Chondrocyte (in vitro differentiated cells): ENCODE data around the gene IRF7. TPM values are rescaled to one million over a fixed set of nuclear protein-coding genes. Genes with fewer than 3 reads are reported as not detected.

Source experiments
- DNase-seq: peaks from one replicate; pipeline ENCODE4 v3.0.0; 2021; ENCODE audit warnings: mixed read lengths, low spot score
- H3K27ac Mint-ChIP-seq: one replicate; pipeline ENCODE4 v1.8.0; 2021; ENCODE audit warnings: mild to moderate bottlenecking, moderate library complexity, mixed read lengths; ENCODE audit not compliant: unreplicated experiment
- H3K27me3 Mint-ChIP-seq: 2 replicates; pipeline ENCODE4 v1.8.0; 2021; ENCODE audit warnings: low read depth, mixed read lengths
- H3K36me3 Mint-ChIP-seq: 2 replicates; pipeline ENCODE4 v1.8.0; 2021; ENCODE audit warnings: low read depth, mixed read lengths
- H3K4me1 Mint-ChIP-seq: 2 replicates; pipeline ENCODE4 v1.8.0; 2021; ENCODE audit warnings: low read depth, mild to moderate bottlenecking, mixed read lengths
- H3K4me3 Mint-ChIP-seq: one replicate; pipeline ENCODE4 v1.8.0; 2021; ENCODE audit warnings: mild to moderate bottlenecking, moderate library complexity, mixed read lengths; ENCODE audit not compliant: unreplicated experiment
- H3K9me3 Mint-ChIP-seq: 2 replicates; pipeline ENCODE4 v1.8.0; 2021; ENCODE audit warnings: low read depth, mixed read lengths
- microRNA-seq: library from miRNA; unstranded; fragments of <30 nt; microRNA quantifications from one replicate; pipeline ENCODE4 v1.2.0, GENCODE V29; 2020; ENCODE audit warnings: borderline number of aligned reads
- total RNA-seq: library from RNA; stranded (reverse); gene quantifications from 3 replicates; pipeline ENCODE4 v1.2.1, GENCODE V29; 2021
- TF ChIP-seq, protein P1 (sequence below): fragments of 200-600 bp; sonication (generic); IDR thresholded peaks from 2 replicates; pipeline ENCODE4 v1.5.0; 2021; ENCODE audit warnings: antibody characterized with exemption, mild to moderate bottlenecking, moderate library complexity

The IRF7 gene
- total RNA-seq, 1 donor from 2014 or later = 11.4 TPM

DNA sequence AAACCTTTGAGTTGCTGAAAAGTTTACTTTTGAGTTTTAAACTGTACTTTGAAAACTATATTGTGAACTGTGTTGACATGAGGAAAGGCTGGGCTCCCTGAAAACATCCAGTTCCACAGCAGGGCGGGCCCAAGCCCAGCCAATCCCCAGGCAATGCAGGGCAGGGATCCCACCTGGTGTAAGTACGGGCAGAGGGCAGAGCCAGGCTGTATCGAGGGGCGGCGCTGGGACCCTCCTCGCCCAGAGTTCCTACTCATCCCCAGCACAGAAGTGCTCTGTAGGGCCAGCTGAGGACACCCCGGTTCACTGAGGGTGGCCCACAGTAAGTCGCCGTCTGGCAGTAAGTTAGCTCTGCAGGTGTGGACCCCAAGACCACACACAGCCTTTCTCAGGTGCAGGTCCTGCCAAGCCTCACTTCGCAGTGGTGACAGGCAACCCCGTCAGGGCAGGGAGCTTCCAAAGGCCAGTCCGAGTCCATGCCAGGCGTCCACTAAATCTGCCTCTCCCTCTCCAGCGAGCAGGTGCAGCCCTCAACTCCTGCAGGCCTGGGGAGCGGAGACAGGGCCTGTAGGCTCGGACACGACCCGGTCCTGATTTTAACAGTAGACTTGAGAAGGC is 48.6 kb downstream of the IRF7 start:
- Mint-ChIP-seq H3K36me3 (no peaks in the 10 kb centered on the region), H3K4me1 (peaks cover 15% of the 10 kb centered on the region), H3K4me3 (peak overlapping the region; percentile 87), H3K9me3 (no peaks in the 10 kb centered on the region), H3K27ac (no peak overlapping the region), H3K27me3 (no peaks in the 10 kb centered on the region)
- TF ChIP-seq, protein P1, sequence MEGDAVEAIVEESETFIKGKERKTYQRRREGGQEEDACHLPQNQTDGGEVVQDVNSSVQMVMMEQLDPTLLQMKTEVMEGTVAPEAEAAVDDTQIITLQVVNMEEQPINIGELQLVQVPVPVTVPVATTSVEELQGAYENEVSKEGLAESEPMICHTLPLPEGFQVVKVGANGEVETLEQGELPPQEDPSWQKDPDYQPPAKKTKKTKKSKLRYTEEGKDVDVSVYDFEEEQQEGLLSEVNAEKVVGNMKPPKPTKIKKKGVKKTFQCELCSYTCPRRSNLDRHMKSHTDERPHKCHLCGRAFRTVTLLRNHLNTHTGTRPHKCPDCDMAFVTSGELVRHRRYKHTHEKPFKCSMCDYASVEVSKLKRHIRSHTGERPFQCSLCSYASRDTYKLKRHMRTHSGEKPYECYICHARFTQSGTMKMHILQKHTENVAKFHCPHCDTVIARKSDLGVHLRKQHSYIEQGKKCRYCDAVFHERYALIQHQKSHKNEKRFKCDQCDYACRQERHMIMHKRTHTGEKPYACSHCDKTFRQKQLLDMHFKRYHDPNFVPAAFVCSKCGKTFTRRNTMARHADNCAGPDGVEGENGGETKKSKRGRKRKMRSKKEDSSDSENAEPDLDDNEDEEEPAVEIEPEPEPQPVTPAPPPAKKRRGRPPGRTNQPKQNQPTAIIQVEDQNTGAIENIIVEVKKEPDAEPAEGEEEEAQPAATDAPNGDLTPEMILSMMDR = no peak
- no peak for DNase-seq

DNA sequence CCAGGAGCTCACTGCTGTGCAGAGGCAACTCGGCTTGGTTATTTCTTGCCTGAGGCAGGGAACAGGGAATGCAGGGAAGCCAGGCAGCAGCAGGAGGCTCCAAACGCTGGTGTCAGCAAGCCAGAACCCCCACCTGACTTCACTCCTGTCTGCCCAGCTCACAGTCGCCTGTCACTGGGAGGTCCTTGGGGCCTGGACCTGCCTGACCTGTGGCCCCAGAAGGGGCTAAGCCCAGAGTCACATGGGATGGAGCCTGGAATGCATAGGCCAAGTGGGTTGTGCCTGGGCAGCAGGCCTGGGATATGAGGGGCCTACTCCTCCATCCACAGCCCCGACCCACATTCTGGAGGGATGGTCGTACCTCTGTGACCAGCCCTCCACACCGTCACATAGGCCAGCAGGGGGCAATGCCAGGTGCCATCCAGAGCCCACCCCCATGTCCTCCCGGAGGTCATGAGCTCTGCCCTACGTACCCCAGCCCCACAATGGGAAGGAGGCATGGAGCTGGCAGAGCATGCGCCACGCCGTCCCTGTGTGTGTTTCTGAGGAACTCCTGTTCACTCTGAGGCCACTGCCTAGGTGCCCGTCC is 49.7 kb downstream of the IRF7 start:
- Mint-ChIP-seq H3K4me3 (no peak overlapping the region), H3K27me3 (no peaks in the 10 kb centered on the region), H3K4me1 (peaks cover 23% of the 10 kb centered on the region), H3K36me3 (no peaks in the 10 kb centered on the region), H3K27ac (peak overlapping the region; percentile 22), H3K9me3 (no peaks in the 10 kb centered on the region)
- DNase-seq = peak; percentile 88
- TF ChIP-seq, protein P1 = no peak

DNA sequence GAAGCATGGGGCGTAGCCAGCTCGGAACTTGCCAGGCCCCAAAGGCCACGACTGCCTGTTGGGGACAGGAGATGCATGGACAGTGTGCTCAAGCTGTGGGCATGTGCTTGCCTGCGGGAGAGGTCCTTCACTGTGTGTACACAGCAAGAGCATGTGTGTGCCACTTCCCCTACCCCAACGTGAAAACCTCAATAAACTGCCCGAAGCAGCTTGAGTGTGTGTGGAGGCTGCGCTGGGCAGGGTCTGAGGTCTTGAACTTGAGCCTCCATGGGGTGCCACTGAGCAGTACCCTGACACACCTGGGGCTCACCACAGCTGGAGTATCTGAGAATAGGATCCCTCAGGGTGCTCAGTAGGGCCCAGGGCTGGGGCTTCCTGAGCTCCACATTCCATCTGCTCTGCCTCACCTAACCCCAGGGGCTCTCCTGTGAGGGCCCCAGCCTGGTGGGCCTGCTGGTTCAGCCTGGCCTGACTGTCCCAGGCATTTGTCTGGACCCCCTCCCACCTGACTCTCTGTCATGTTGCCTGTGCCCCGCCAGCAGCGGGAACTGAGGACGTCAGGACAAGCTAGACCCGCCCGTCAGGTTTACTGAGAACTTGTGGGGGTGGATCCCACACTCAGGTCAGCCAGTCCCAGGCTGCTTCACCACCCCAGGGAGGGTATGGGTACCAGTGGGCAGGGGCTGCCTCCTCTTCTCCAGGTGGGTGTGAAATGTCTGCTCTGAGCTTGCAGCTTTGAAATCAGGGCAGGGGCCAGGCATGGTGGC is 51.8 kb downstream of the IRF7 start:
- peak overlapping the region; percentile 49 for H3K27ac Mint-ChIP-seq
- no peaks in the 10 kb centered on the region for H3K27me3 Mint-ChIP-seq
- DNase-seq = no peak
- peaks cover 27% of the 10 kb centered on the region for H3K4me1 Mint-ChIP-seq
- TF ChIP-seq, protein P1 = no peak
- H3K4me3 Mint-ChIP-seq = no peak overlapping the region
- H3K36me3 Mint-ChIP-seq = no peaks in the 10 kb centered on the region
- no peaks in the 10 kb centered on the region for H3K9me3 Mint-ChIP-seq

DNA sequence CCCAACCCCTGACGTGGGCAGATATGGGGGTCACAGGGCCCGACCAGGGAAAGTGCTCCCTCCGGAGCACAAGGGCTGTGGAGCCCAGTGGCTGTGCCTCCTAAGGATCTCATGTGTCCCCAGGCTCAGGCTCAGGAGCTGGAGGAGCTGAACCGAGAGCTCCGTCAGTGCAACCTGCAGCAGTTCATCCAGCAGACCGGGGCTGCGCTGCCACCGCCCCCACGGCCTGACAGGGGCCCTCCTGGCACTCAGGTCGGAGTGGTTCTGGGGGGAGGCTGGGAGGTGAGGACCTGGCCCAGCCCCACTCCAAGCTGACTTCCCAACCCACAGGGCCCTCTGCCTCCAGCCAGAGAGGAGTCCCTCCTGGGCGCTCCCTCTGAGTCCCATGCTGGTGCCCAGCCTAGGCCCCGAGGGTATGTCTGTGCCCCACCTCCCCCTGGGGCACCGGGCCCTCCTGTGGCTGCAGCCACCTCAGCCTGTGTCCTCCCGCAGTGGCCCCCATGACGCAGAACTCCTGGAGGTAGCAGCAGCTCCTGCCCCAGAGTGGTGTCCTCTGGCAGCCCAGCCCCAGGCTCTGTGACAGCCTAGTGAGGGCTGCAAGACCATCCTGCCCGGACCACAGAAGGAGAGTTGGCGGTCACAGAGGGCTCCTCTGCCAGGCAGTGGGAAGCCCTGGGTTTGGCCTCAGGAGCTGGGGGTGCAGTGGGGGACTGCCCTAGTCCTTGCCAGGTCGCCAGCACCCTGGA is 52.5 kb downstream of the IRF7 start:
- no peak overlapping the region for H3K27ac Mint-ChIP-seq
- no peak overlapping the region for H3K4me3 Mint-ChIP-seq
- no peak for DNase-seq

More for the DNA sequence above, 52.5 kb downstream of the IRF7 start:
- TF ChIP-seq, protein P1 = no peak
- Mint-ChIP-seq H3K27me3 (no peaks in the 10 kb centered on the region), H3K9me3 (no peaks in the 10 kb centered on the region), H3K36me3 (no peaks in the 10 kb centered on the region), H3K4me1 (peaks cover 27% of the 10 kb centered on the region)

Small RNA genes within 50 kb of the gene (microRNA-seq; reads per million reads assigned to microRNA genes)
- 913 reads per million, percentile 78 among the genes with 10 or more reads in this experiment for gene MIR210

Other genes with a start within 250 kb of the IRF7 start
- 37.0 to 39.1 TPM (median 37.2 TPM) in 3 replicates for gene B4GALNT4, start 246.5 kb downstream of the IRF7 start, total RNA-seq
- gene PKP3, start 221.7 kb downstream of the IRF7 start, total RNA-seq = 0.56 to 0.92 TPM (median 0.85 TPM) in 3 replicates
- gene SIGIRR, start 201.0 kb downstream of the IRF7 start, total RNA-seq = 12.3 to 26.6 TPM (median 25.9 TPM) in 3 replicates
- not detected in 3 replicates for gene ANO9, start 173.9 kb downstream of the IRF7 start, total RNA-seq
- gene PTDSS2, start 165.7 kb downstream of the IRF7 start, total RNA-seq = 30.0 to 32.5 TPM (median 32.0 TPM) in 3 replicates
- 146 to 166 TPM (median 161 TPM) in 3 replicates for gene RNH1, start 108.7 kb downstream of the IRF7 start, total RNA-seq
- gene HRAS, start 80.4 kb downstream of the IRF7 start, total RNA-seq = 65.1 to 77.7 TPM (median 68.0 TPM) in 3 replicates
- 2.6 to 2.9 TPM (median 2.7 TPM) in 3 replicates for gene LRRC56, start 78.4 kb downstream of the IRF7 start, total RNA-seq
- gene LMNTD2, start 55.2 kb downstream of the IRF7 start, total RNA-seq = 3.8 to 6.1 TPM (median 5.5 TPM) in 3 replicates
- gene RASSF7, start 55.0 kb downstream of the IRF7 start, total RNA-seq = 20.0 to 31.3 TPM (median 28.7 TPM) in 3 replicates
- gene PHRF1, start 39.5 kb downstream of the IRF7 start, total RNA-seq = 24.6 to 34.1 TPM (median 25.9 TPM) in 3 replicates
- gene CDHR5, start 9.0 kb upstream of the IRF7 start, total RNA-seq = not detected in 3 replicates
- 0.72 TPM in 1 of 3 replicates, not detected in the others for gene SCT, start 11.2 kb upstream of the IRF7 start, total RNA-seq
- 0.55 to 1.7 TPM (median 1.00 TPM) in 3 replicates for gene DRD4, start 21.3 kb upstream of the IRF7 start, total RNA-seq
- gene DEAF1, start 79.3 kb upstream of the IRF7 start, total RNA-seq = 67.6 to 70.4 TPM (median 67.9 TPM) in 3 replicates
- 16.9 to 31.3 TPM (median 20.3 TPM) in 3 replicates for gene TMEM80, start 79.9 kb upstream of the IRF7 start, total RNA-seq
- gene EPS8L2, start 90.3 kb upstream of the IRF7 start, total RNA-seq = 17.2 to 51.6 TPM (median 45.7 TPM) in 3 replicates
- gene TALDO1, start 131.5 kb upstream of the IRF7 start, total RNA-seq = 128 to 227 TPM (median 151 TPM) in 3 replicates
- gene GATD1, start 161.5 kb upstream of the IRF7 start, total RNA-seq = 47.2 to 55.0 TPM (median 52.3 TPM) in 3 replicates
- gene CEND1, start 174.1 kb upstream of the IRF7 start, total RNA-seq = 0.20 to 0.67 TPM (median 0.41 TPM) in 3 replicates
- gene SLC25A22, start 182.3 kb upstream of the IRF7 start, total RNA-seq = 15.6 to 24.4 TPM (median 16.0 TPM) in 3 replicates
- 12.5 to 14.9 TPM (median 12.8 TPM) in 3 replicates for gene PIDD1, start 189.3 kb upstream of the IRF7 start, total RNA-seq
- gene RPLP2, start 194.0 kb upstream of the IRF7 start, total RNA-seq = 1,144 to 1,291 TPM (median 1,171 TPM) in 3 replicates
- gene PNPLA2, start 203.0 kb upstream of the IRF7 start, total RNA-seq = 56.0 to 59.1 TPM (median 56.0 TPM) in 3 replicates
- 0.57 to 5.0 TPM (median 1.4 TPM) in 3 replicates for gene CRACR2B, start 212.0 kb upstream of the IRF7 start, total RNA-seq
- gene CD151, start 217.0 kb upstream of the IRF7 start, total RNA-seq = 460 to 558 TPM (median 549 TPM) in 3 replicates
- gene POLR2L, start 226.6 kb upstream of the IRF7 start, total RNA-seq = 139 to 173 TPM (median 142 TPM) in 3 replicates
- gene TSPAN4, start 226.9 kb upstream of the IRF7 start, total RNA-seq = 62.3 to 115 TPM (median 69.2 TPM) in 3 replicates